Adrenal gland (tissue), 12 donors: ENCODE results near the gene CHPF. TPM values are rescaled to one million over a fixed set of nuclear protein-coding genes. Genes with fewer than 3 reads are reported as not detected.

Source experiments
- DNase-seq, 7 donors: peaks; one replicate each; pipeline ENCODE4 v3.0.0-alpha.2; 2019 to 2020
- H3K27ac ChIP-seq, 5 donors: fragments of 200-600 bp; sonication (generic) in 4 of 5; 1 replicate in 3 of 5; 2 replicates in 2 of 5; pipeline versions ENCODE4 v1.5.1 to v1.8.0; 2016 to 2020; ENCODE audit warnings: mild to moderate bottlenecking in 1 of 5
- H3K27me3 ChIP-seq: fragments of 200-600 bp; 2 replicates; pipeline ENCODE4 v1.8.0; 2021
- H3K36me3 ChIP-seq, 2 donors: fragments of 200-600 bp; replicated peaks in 1 of 2; 1 replicate in 1 of 2; 2 replicates in 1 of 2; pipeline versions ENCODE4 v1.5.1 to v1.8.0; 2018 to 2022
- H3K4me1 ChIP-seq, 2 donors: fragments of 200-600 bp; replicated peaks in 1 of 2; 1 replicate in 1 of 2; 2 replicates in 1 of 2; pipeline versions ENCODE4 v1.5.1 to v1.8.0; 2018 to 2021
- H3K4me3 ChIP-seq, 4 donors: fragments of 200-600 bp; sonication (generic) in 3 of 4; one replicate each; pipeline ENCODE4 v1.5.1; 2016 to 2018
- H3K9me3 ChIP-seq, 3 donors: fragments of 200-600 bp; sonication (generic) in 1 of 3; replicated peaks in 1 of 3; 1 replicate in 2 of 3; 2 replicates in 1 of 3; pipeline versions ENCODE4 v1.5.1 to v1.8.0; 2016 to 2021
- POLR2A ChIP-seq, 2 donors: fragments of 450-650 bp; IDR thresholded peaks; one replicate each; pipeline ENCODE4 v1.6.1; 2017; ENCODE audit warnings: antibody characterized with exemption in 2 of 2, mild to moderate bottlenecking in 2 of 2, moderate library complexity in 1 of 2
- WGBS, 4 donors: extraction: QIAGEN DNeasy Blood & Tissue Kit in 2 of 4; methylation state at CpG; one replicate each; pipeline versions ENCODE4 v1.1.5 to v1.1.7; 2013 to 2017; 5-methylcytosine and 5-hydroxymethylcytosine counted together
- intact Hi-C, 2 donors: fragments of 100-400 bp; cut with DNase I; formaldehyde crosslinking; loops; one replicate each; pipeline versions ENCODE4 v1.14.1 to v1.15.0; 2022 to 2023
- polyA plus RNA-seq, 3 donors: library from polyadenylated mRNA; stranded (reverse); fragments of 200-250 nt in 2 of 3; fragments of 350-450 nt in 1 of 3; fragmentation: Illumina TruSeq in 1 of 3; extraction: RNeasy Lipid Tissue Mini Kit (QIAGEN cat#74804) in 1 of 3; gene quantifications; one replicate each; pipeline ENCODE4 v1.2.3, GENCODE V29; 2013 to 2014
- total RNA-seq, 9 donors: library from RNA; depleted of rRNA in 4 of 9; stranded (reverse); fragments of >200 nt in 4 of 9; fragments of 120-200 nt in 1 of 9; fragmentation: NEBNext Ultra II Directional in 1 of 9; extraction: Animal tissue kit (Norgen Biotek cat#: 25700) in 1 of 9; gene quantifications; one replicate each; pipeline versions ENCODE4 v1.1.0 to v1.2.4, GENCODE V29; 2013 to 2023
- TF ChIP-seq, protein P1 (sequence below), 6 experiments: fragments of 450-650 bp in 4 of 6; fragments of 200-600 bp in 2 of 6; sonication (generic) in 1 of 6; IDR thresholded peaks; 1 replicate in 5 of 6; 2 replicates in 1 of 6; pipeline versions ENCODE4 v1.5.1 to v1.8.0; 2016 to 2021; ENCODE audit warnings: antibody characterized with exemption in 6 of 6, mild to moderate bottlenecking in 2 of 6, moderate library complexity in 1 of 6
- donor health status: healthy with polysubstance abuse.
- donor health status: Bipolar disorder and iron deficiency.
- donor health status: DM: yes; HTN: yes; CAD: no.
- donor health status: DM: no; HTN: no; CAD: no.
- donor health status: DM: no; HTN: no; CAD: no.
- donor health status: DM: yes; HTN: yes; CAD: no.

CHPF gene
- total and polyA plus RNA-seq, 12 donors, result 9.1 to 196 (median 61.1) TPM

DNA sequence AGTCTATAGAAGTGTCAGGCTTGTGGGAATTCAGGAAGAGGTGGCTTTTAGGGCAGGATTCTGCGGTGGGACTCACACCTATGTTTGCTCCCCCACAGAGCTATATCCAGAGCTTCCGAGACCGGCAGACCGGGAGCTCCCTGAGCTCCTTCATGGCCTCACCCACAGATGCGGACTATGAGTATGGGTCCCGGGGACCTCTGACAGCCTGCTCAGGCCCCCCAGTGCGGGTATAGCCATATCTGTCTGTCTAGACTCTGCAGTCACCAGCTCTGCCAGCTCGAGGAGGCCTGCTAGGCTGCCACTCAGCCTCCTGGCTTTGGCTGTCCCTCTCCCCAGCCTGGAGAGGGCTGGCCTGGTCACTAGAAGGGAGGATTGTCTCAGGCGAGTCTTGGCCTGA is 6.0 kb upstream of the CHPF start:
- no peaks in the 10 kb centered on the region for H3K9me3 ChIP-seq
- TF ChIP-seq, protein P1, sequence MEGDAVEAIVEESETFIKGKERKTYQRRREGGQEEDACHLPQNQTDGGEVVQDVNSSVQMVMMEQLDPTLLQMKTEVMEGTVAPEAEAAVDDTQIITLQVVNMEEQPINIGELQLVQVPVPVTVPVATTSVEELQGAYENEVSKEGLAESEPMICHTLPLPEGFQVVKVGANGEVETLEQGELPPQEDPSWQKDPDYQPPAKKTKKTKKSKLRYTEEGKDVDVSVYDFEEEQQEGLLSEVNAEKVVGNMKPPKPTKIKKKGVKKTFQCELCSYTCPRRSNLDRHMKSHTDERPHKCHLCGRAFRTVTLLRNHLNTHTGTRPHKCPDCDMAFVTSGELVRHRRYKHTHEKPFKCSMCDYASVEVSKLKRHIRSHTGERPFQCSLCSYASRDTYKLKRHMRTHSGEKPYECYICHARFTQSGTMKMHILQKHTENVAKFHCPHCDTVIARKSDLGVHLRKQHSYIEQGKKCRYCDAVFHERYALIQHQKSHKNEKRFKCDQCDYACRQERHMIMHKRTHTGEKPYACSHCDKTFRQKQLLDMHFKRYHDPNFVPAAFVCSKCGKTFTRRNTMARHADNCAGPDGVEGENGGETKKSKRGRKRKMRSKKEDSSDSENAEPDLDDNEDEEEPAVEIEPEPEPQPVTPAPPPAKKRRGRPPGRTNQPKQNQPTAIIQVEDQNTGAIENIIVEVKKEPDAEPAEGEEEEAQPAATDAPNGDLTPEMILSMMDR (IDR thresholded peaks at IDR 0.05), result no peak
- TF ChIP-seq POLR2A (IDR thresholded peaks at IDR 0.05), result no peak
- H3K4me1 ChIP-seq, result peaks cover 14 to 16% of the 10 kb centered on the region in 2 donors
- no peak overlapping the region for H3K27ac ChIP-seq
- H3K36me3 ChIP-seq, result no peaks in the 10 kb centered on the region
- 91 to 100% (median 93%) methylated on average over 1 to 9 of the region's 9 CpGs for WGBS, 4 donors
- no peak for DNase-seq
- no peaks in the 10 kb centered on the region for H3K27me3 ChIP-seq
- intact Hi-C loops, result no loop called here
- no peak overlapping the region for H3K4me3 ChIP-seq

DNA sequence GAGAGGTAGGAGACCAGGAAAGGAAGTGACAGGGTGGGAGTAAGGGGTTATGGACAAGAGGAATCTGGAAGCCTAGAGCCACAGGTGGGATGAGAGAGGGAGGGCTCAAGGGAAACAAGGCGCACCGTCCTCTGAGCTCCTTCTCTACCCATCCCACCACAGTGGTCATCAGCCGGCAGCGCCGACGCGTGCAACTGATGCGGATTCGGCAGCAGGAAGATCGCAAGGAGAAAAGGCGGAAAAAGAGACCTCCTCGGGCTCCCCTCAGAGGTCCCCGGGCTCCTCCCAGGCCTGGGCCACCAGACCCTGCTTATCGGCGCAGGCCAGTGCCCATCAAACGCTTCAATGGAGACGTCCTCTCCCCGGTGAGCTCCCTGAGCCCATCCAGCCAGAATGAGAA is 5.4 kb upstream of the CHPF start:
- Histone ChIP-seq H3K9me3 (no peaks in the 10 kb centered on the region), H3K4me1 (peaks cover 14 to 23% of the 10 kb centered on the region in 2 donors), H3K27me3 (no peaks in the 10 kb centered on the region), H3K4me3 (no peak overlapping the region), H3K27ac (no peak overlapping the region), H3K36me3 (no peaks in the 10 kb centered on the region)
- no peak for TF ChIP-seq POLR2A (IDR thresholded peaks at IDR 0.05)
- TF ChIP-seq, protein P1 (IDR thresholded peaks at IDR 0.05), result no peak
- intact Hi-C loops, result no loop called here
- WGBS, 4 donors, result 89 to 98% (median 96%) methylated on average over 14 to 18 of the region's 18 CpGs
- no peak for DNase-seq

DNA sequence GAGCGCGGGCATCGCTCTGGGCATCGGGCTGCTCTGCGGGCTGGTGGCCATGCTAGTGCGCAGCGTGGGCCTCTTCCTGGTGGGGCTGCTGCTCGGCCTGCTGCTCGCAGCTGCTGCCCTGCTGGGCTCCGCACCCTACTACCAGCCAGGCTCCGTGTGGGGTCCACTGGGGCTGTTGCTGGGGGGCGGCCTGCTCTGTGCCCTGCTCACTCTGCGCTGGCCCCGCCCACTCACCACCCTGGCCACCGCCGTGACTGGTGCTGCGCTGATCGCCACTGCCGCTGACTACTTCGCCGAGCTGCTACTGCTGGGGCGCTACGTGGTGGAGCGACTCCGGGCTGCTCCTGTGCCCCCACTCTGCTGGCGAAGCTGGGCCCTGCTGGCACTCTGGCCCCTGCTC is 4.0 kb upstream of the CHPF start:
- TF ChIP-seq, protein P1 (IDR thresholded peaks at IDR 0.05), result no peak
- no peak for TF ChIP-seq POLR2A (IDR thresholded peaks at IDR 0.05)
- no peak for DNase-seq

DNA sequence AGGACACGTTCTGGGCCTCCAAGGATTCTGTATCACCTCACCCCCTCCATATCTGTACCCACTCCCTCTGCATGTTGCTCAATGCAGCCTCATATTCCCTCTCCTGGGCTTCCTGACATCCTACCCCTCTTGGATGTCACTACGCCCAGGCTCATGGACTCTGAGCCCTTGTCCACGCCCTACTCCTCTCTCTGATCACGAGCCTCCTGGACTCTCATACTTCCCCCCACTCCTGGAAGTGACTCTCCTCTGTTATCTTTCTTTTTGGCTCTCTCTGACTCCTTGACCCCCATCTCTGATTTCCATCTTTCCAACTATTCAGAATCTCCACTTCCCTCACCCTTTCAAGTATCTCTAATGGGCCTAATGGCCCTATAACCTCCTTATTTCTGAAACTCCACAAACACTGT is 2.3 kb upstream of the CHPF start:
- DNase-seq, result no peak
- WGBS, 4 donors, result 72 to 84% (median 78%) methylated on average over 4 of the region's 4 CpGs
- intact Hi-C loops, result no loop called here

More for the DNA sequence above, 4.0 kb upstream of the CHPF start:
- Histone ChIP-seq H3K27ac (no peak overlapping the region), H3K36me3 (no peaks in the 10 kb centered on the region), H3K27me3 (no peaks in the 10 kb centered on the region), H3K4me1 (peaks cover 12 to 18% of the 10 kb centered on the region in 2 donors), H3K9me3 (no peaks in the 10 kb centered on the region), H3K4me3 (no peak overlapping the region)
- WGBS, 4 donors, result 94 to 96% (median 94%) methylated on average over 11 to 26 of the region's 26 CpGs
- intact Hi-C loops, result no loop called here

More for the DNA sequence above, 2.3 kb upstream of the CHPF start:
- Histone ChIP-seq H3K4me1 (peaks cover 10 to 24% of the 10 kb centered on the region in 2 donors), H3K27me3 (no peaks in the 10 kb centered on the region), H3K4me3 (no peak overlapping the region), H3K27ac (no peak overlapping the region), H3K9me3 (no peaks in the 10 kb centered on the region), H3K36me3 (peaks cover 0 to 5% of the 10 kb centered on the region in 2 donors)
- TF ChIP-seq, protein P1 (IDR thresholded peaks at IDR 0.05), result no peak
- no peak for TF ChIP-seq POLR2A (IDR thresholded peaks at IDR 0.05)
